Left lung (tissue), 10 donors: ENCODE data around the gene TCF3. TPM values are rescaled to one million over a fixed set of nuclear protein-coding genes. Genes with fewer than 3 reads are reported as not detected.

Experiments
- ATAC-seq: fragments of 200-7000 bp; cut with Tn5 transposase; one replicate; pipeline ENCODE4 v1.9.1; 2020; ENCODE audit warnings: moderate library complexity
- DNase-seq, 4 donors: peaks; one replicate each; pipeline ENCODE4 v3.0.0-alpha.2; 2013 to 2020
- H3K27ac ChIP-seq, 2 donors: fragments of 200-600 bp; sonication (generic) in 1 of 2; one replicate each; pipeline versions ENCODE4 v1.5.0 to v1.8.0; 2020 to 2021
- H3K27me3 ChIP-seq, 2 donors: fragments of 200-600 bp; sonication (generic) in 1 of 2; one replicate each; pipeline versions ENCODE4 v1.5.0 to v1.8.0; 2020 to 2021
- H3K36me3 ChIP-seq, 2 donors: fragments of 200-600 bp; sonication (generic) in 1 of 2; one replicate each; pipeline versions ENCODE4 v1.5.0 to v1.8.0; 2020 to 2021
- H3K4me1 ChIP-seq, 2 donors: fragments of 200-600 bp; one replicate each; pipeline ENCODE4 v1.8.0; 2021
- H3K4me3 ChIP-seq, 2 donors: fragments of 200-600 bp; sonication (generic) in 1 of 2; one replicate each; pipeline versions ENCODE4 v1.5.0 to v1.8.0; 2020 to 2021; ENCODE audit warnings: mild to moderate bottlenecking in 1 of 2
- H3K9me3 ChIP-seq, 2 donors: fragments of 200-600 bp; sonication (generic) in 1 of 2; one replicate each; pipeline versions ENCODE4 v1.5.0 to v1.8.0; 2020 to 2021
- CTCF ChIP-seq, 2 donors: fragments of 200-600 bp; sonication (generic) in 1 of 2; IDR thresholded peaks; one replicate each; pipeline versions ENCODE4 v1.5.0 to v1.8.0; 2021; ENCODE audit warnings: antibody characterized with exemption in 2 of 2
- intact Hi-C, 2 donors: fragments of 100-400 bp; cut with DNase I; formaldehyde crosslinking; loops; one replicate each; pipeline versions ENCODE4 v1.11.2 to v1.14.2; 2022
- polyA plus RNA-seq, 6 donors: library from polyadenylated mRNA; unstranded; fragments of 120-200 nt; gene quantifications; one replicate each; pipeline ENCODE4 v1.2.1, GENCODE V29; 2013; ENCODE audit not compliant: insufficient read length in 6 of 6
- total RNA-seq, 2 donors: library from RNA; stranded (reverse); fragmentation: NEBNext Ultra II Directional; extraction: Animal tissue kit (Norgen Biotek cat#: 25700); gene quantifications; one replicate each; pipeline ENCODE4 v1.2.1, GENCODE V29; 2021
- donor health status: DM: no; HTN: yes; CAD: no.
- donor health status: DM: no; HTN: no; CAD: no.

The TCF3 gene
- total and polyA plus RNA-seq, 8 donors = 57.9 to 149 (median 124) TPM

DNA sequence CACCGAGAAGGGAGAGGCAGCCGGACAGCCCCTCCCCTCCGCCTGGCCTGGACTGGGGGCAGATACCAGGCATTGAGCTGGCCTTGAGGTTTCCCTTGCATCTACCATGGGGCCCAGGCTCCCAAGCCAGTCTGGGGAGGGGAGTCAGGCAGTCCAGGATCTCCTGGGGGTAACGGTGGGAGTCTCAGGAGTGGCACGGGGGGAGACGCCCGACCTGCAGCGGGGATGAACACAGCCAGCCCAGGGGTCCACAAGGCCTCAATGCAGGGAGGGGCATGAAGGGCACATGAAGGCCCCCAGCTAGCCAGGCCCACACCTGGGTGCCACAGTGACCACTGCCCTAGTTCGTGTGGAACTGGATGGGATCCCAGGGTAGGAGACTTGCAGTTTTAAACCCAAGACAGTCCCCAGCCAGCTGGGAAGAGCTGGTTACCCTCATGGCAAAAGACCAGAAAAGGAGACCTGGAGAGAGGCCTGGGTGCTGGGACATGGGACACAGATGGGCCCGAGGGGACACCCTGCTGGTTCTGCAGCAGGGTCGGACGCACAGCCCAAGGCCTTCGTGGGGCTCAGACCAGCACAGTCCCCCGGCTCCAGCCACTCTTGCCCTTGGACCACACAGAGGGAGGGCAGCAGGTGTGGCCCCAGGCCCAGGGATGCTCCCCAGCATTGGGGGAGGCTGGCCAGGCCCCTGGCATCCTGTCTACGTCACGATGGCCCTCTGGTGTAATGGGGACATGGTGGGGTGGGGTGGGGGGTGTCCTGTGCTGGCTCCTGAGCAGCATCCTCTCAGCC is 42.5 kb downstream of the TCF3 start:
- intact Hi-C loops = no loop called here

GRCh38 chr19:1609103-1609396 is 43.4 kb downstream of the TCF3 start:
- no peak for DNase-seq
- Histone ChIP-seq H3K4me3 (no peak overlapping the region), H3K9me3 (no peaks in the 10 kb centered on the region), H3K27me3 (no peaks in the 10 kb centered on the region), H3K27ac (no peak overlapping the region), H3K4me1 (peaks cover 9 to 23% of the 10 kb centered on the region in 2 donors), H3K36me3 (peaks cover 0 to 30% of the 10 kb centered on the region in 2 donors)
- intact Hi-C loops = no loop called here
- ATAC-seq = no peak
- no peak for TF ChIP-seq CTCF (IDR thresholded peaks at IDR 0.05)

More for the DNA sequence above, 42.5 kb downstream of the TCF3 start:
- Histone ChIP-seq H3K9me3 (no peaks in the 10 kb centered on the region), H3K4me1 (peaks cover 5 to 15% of the 10 kb centered on the region in 2 donors), H3K27ac (no peak overlapping the region), H3K4me3 (no peak overlapping the region), H3K27me3 (no peaks in the 10 kb centered on the region), H3K36me3 (peaks cover 0 to 38% of the 10 kb centered on the region in 2 donors)
- DNase-seq = no peak
- ATAC-seq = no peak
- no peak for TF ChIP-seq CTCF (IDR thresholded peaks at IDR 0.05)

- ATAC-seq (no peak), DNase-seq (peak in 1 of 4 donors; percentile 68)
- no peaks in the 10 kb centered on the region for H3K9me3 ChIP-seq
- no peaks in the 10 kb centered on the region for H3K27me3 ChIP-seq
- no peak for TF ChIP-seq CTCF (IDR thresholded peaks at IDR 0.05)
- no peak overlapping the region for H3K4me3 ChIP-seq
- H3K27ac ChIP-seq = no peak overlapping the region
- intact Hi-C loops = no loop called here
- peaks cover 14 to 29% of the 10 kb centered on the region in 2 donors for H3K4me1 ChIP-seq
- peaks cover 0 to 25% of the 10 kb centered on the region in 2 donors for H3K36me3 ChIP-seq
Measured at GRCh38 chr19:1608359-1609102, 43.9 kb downstream of the TCF3 start.

DNA sequence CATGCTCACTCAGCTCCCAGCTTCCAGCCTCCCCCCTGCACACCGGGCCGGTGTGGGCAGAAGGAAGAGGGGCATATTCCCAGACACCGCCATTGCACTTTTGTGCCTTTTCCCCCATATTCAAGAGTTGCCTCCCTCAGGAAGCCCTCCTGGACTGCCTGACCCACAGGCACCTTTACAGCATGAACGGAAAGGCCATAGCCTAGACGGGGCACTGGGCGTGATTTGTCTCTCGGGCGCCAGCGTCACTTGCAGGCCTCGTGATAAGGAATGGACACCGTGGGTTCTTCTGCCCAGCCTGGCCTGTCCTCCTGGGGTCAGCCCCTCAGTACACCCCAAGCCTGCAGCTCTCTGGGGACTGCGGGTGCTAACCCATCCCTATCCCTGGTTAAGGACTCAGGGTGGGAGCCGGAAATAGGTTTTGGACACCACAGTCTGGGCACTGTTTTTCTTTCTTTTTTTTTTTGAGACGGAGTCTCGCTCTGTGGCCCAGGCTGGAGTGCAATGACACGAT is 46.2 kb downstream of the TCF3 start:
- DNase-seq (no peak), ATAC-seq (peak; percentile 8)
- Histone ChIP-seq H3K9me3 (no peaks in the 10 kb centered on the region), H3K27ac (peak overlapping the region; percentile 88), H3K4me1 (peaks cover 15 to 50% of the 10 kb centered on the region in 2 donors), H3K27me3 (no peaks in the 10 kb centered on the region), H3K4me3 (peak overlapping the region; percentile 100), H3K36me3 (peaks cover 0 to 12% of the 10 kb centered on the region in 2 donors)
- no peak for TF ChIP-seq CTCF (IDR thresholded peaks at IDR 0.05)
- intact Hi-C loops = no loop called here
